ENCODE measurements around the gene OPRM1.
"Not testable (repeated sequence)": the region's sequence is repeated elsewhere in the genome, so short reads cannot be mapped to it uniquely, and the experiment has no call there.

The OPRM1 gene

DNA sequence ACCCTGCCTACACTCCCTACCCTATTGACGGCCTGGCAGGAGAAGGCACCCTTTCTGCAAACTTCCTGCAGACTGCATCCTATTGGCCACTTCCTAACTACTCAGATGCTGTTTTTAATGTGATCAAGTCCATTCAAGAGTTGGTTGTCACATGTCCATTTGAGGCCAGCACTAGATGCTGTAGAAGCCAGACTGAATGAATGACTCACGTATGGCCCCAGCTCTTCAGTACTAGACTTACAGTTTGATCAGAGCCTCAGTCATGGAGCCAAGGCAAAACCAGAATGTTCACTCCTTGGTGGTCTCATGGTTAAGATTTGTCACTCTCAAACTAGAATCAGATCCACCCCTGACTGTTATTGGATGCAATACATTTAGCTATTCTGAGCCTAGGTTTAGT is 101.7 kb downstream of the OPRM1 start:
- no peak for DNase-seq (ENCODE audit: low read depth in 2 of 3, low spot score in 1 of 3)

DNA sequence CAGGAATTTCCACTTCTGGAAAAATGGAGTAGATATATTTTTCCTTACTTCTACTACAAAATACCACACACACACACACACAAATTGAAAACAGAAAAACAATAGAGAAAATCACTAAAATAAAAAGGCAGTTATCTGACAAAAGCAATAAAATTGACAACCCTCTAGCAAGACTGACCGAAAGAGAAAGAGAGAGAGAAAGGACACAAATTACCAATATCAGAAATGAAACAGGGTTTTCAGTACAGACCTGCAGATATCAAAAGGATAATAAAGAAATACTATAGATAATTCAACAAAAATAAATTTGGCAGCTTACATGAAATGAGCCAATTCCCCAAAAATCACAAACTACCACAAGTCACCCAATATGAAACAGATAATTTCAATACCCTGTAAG is 104.7 kb downstream of the OPRM1 start:
- DNase-seq (ENCODE audit: low read depth in 2 of 3, low spot score in 1 of 3), result no peak

DNA sequence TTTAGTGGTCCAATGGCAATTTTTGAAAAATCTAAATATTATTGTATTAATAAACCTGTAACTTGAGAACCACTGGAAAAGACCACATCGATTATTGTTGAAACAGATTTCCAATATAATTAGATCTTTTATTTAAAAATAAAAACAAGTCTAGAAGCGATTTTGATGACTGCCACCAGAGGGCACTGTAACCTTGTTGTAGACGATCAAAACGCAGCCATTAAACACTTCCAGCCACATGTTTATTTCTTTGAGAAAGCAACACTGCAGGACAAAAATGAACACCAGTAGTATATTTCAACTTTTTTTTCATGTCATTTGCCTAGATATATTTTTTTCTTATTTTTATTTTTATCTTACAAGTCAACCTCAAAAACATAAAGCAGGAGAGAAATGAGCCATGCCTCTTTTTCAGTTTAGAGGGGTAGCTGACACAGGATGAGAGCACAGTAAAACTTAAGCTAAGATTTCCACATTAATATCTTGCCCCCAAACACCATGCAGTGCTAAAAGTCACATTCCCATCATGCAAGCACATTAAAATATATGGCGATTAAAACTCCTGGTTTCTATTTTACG is 115.4 kb downstream of the OPRM1 start:
- DNase-seq (ENCODE audit: low read depth in 2 of 3, low spot score in 1 of 3), result peak; percentile 28 to 72 (median 49)

DNA sequence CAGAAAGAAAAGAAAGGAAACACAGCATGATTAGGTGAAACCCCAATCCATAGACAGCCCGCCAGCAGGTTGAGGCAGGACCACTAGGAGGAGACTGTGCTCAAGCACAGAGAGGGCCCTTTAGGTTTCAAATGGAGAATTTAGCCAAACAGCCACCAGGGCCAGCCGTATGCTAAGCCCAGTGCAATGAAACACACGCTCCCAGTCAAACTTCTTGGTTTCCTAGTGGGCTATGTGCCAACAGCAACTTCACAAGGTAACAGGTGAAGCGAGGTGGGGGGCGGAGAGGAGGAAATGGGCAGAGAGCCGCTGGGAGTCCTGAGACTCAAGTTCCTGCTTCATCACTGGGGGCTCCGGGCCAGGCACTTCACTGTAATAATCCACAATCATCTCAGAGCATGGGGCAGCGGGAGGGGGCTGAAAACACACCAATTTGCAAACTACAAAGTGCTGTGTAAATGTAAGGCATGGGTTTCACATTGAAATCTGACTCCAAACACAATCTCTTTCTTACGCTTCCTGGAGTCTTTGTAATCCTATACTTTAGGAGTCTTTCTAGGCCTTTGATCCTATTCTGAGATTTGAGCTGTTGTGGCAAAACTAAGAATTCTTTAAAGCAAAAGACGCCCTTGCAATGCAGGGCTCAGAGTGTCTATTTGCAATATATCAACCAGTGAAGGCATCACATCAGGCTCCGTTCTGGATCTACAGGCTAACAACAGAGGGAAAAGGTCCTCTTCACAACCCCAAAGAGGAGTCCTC is 117.3 kb downstream of the OPRM1 start:
- DNase-seq (ENCODE audit: low read depth in 2 of 3, low spot score in 1 of 3), result peak; percentile 46 to 51 (median 51)

DNA sequence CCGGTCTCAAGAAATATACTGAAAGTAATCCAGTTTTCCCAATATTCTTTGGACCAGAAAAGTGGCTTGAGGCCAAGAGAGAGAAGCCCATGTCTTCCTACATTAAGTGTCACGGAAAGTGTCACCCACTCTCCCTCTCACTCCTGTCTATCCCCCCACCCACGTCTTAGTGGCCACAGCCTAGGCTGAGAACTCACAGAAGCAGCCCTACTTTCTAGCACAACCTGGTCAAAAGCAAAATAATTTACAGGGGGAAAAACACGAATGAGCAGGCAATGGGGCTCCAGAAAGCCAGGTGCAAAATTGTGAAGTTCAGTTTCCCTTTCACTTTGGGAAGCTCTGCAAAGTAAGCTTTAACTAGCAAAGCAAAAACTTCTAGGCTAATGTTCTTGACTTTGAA is 118.0 kb downstream of the OPRM1 start:
- DNase-seq (ENCODE audit: low read depth in 2 of 3, low spot score in 1 of 3), result no peak

DNA sequence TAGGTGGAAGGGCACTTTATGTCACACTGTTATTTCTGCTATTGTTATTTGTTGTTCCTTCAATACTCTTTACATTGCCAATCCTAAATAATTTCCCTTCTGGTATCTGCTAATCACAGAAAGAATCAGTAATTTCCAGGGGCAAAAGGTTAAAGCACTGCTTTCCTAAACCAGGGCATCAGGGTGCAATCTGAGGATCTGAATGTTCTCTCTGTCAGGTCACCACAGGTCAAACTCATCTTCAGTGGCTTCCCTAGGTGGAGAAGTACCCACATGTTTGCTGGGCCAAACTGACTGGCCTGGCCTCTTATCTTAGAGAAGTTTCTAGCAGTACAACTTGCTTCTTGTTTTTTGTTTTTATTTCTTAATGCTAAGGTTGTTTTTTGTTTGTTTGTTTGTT is 118.7 kb downstream of the OPRM1 start:
- no peak for DNase-seq (ENCODE audit: low read depth in 2 of 3, low spot score in 1 of 3)

DNA sequence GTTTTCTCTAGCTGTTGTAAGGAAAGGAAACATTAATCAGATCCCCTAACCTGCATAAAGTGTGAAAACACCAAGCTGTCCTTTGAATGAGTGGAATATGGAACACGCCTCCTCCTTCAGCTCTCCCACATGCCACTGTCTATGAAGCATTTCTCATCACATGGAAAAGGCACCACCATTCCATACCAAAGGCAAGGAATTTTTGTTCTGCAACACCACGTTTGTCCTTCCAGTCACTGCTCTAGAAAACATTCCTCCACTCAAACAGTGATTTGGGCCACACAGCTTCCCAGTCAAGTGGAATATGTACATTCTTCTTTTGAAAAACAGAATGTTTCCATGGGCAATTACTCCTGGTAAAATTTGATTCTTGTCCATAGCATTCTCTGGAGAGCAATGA is 120.1 kb downstream of the OPRM1 start:
- DNase-seq (ENCODE audit: low read depth in 2 of 3, low spot score in 1 of 3), result no peak

DNA sequence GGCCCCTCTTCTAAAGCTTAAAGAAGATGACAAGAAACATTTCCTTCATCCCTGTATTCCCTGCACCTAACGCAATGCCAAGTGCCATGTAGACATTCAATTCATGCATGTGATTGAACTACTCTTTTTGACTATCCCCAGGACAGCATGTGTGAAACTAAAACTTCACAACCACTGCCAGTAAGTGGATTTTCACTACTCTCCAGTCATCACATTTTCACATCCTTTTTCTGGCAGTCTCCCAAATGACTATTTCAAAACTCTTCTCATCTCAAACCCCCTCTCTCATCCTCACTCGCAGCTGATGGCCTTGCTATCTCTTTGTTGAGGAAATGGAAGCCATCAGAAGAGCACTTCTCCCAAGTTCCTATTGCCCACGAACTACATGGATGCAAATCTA is 122.6 kb downstream of the OPRM1 start:
- DNase-seq (ENCODE audit: low read depth in 2 of 3, low spot score in 1 of 3), result peak in 1 of 3 donors; percentile 14

DNA sequence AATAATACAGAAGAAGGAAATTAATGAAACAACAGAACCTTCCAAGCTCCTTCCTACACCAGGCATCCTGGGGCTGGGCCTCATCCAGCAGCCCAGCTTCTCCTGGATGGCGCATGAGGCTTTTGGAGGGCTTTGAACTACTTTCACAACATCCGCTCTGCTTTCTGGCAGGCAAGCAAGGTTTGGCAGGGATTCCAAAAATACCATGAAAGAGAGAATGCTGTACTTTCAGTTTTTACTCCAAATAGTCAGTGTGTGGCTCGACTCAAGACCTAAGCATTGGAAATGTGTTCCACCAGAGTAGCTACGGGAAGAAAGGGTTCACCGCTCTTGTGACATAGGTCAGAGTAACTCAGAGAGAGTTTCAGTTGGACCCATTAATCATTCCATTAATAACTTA is 125.4 kb downstream of the OPRM1 start:
- no peak for DNase-seq (ENCODE audit: low read depth in 2 of 3, low spot score in 1 of 3)

DNA sequence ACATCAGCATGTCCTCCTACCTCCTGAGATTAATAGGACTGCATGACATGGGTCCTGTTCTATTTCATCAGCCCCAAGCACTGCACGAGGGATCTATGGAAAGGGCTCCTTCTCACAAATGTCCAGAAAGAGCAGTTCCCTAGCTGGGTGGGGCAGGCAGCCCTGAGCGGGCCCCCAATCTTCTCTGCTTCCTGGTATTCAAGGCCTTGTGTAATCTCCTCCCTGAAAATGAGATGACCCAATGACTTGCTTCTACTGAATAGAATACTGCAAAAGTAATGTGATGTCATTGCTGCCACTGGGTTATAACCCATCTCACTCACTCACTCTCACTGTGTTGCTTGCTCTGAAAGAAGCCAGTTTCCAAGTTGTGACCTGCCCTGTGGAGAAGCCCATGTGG is 126.4 kb downstream of the OPRM1 start:
- DNase-seq (ENCODE audit: low read depth in 2 of 3, low spot score in 1 of 3), result no peak

DNA sequence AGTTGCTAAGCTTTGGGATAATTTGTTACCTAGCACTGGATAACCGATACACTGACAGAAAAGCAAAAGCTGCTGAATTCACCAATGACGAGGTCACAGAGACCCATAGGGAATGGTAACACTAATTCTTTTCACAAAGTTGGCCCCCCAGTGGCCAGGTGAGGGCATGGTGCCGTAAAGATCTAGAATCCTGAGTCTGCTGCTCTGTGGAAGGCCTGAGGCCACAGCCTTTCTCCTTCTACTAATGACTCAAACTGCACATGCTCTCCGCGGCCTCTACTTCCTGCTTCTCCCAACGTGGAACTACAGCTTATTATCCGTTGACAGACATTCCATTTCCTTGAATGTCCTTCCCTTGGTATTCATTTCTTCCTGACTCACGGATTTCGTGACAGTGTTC is 127.1 kb downstream of the OPRM1 start:
- no peak for DNase-seq (ENCODE audit: low read depth in 2 of 3, low spot score in 1 of 3)

DNA sequence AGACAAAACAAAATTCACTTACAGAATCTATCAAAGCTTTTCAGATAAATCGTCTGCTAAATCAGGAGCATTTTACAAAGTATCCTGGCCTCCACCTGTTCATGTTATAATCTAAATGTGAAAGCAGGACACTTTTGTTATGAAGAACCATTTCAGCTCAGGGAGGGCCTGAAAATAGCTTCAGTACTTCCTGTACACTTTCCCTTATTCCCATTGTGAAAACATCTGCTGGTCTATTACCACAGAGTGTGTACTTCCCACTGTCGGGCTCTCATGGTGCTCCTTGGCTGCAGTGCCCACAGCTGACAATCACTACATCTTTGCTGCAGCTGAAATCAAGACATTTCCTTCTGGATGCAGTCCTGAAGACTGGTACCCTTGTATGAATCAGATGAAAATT is 128.1 kb downstream of the OPRM1 start:
- DNase-seq (ENCODE audit: low read depth in 2 of 3, low spot score in 1 of 3), result no peak

DNA sequence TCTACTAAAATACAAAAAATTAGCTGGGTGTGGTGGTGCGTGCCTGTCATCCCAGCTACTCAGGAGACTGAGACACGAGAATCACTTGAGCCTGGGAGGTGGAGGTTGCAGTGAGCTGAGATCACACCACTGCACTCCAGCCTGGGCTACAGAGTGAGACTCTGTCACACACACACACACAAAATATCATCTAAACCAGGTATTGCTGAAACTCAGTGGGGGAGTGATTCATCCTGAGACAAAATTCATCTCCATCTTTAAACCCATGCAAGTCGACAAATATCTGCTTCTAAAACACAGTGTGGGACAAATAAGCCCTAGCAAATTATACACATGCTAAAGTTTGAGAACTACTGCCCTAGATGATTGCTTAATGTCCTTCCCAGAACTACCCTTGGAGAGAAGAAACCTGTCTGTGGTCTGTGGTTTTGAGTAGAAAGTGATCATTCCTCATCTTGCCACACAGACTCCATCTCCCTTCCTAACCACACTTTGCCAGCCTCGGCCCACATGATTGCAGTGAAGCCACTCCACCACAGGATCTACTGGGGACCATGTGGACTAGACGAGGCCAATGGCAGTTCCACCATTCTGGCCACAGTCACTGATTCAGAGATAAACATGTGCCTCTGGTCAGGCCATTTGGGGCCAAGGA is 130.3 kb downstream of the OPRM1 start:
- peak in 1 of 3 donors; percentile 23 for DNase-seq (ENCODE audit: low read depth in 2 of 3, low spot score in 1 of 3)

DNA sequence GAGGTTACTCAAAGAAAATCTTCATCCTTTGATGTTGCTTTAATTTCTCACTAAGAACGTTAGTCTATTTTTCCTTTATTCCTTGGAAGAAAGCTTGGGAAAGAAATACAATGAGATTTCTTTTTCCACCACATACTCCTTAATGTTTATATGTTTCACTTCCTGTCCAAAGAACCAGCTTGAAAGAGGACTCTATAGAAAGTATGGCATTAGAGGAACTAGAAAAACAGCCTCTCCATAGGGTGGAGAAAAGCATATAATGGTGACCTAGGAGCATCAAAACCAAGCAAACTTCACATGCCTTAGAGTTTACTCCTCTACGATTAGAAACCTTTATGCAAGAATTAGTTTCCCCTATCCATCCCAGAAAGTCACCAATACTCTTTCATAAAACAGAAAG is 131.1 kb downstream of the OPRM1 start:
- no peak for DNase-seq (ENCODE audit: low read depth in 2 of 3, low spot score in 1 of 3)

DNA sequence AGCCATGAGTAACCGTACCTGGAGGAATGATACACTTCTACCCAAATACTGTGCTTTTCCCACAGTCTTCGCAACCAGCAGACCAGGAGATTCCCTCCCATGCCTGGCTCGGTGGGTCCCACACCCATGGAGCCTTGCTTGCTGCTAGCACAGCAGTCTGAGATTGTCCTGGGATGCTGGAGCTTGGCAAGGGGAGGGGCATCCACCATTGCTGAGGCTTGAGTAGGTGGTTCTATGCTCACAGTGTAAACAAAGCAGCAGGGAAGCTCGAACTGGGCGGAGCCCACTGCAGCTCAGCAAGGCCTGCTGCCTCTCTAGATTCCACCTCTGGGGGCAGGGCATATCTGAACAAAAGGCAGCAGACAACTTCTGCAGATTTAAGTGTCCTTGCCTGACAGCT is 133.4 kb downstream of the OPRM1 start:
- not testable (repeated sequence) for DNase-seq (ENCODE audit: low read depth in 2 of 3, low spot score in 1 of 3)

DNA sequence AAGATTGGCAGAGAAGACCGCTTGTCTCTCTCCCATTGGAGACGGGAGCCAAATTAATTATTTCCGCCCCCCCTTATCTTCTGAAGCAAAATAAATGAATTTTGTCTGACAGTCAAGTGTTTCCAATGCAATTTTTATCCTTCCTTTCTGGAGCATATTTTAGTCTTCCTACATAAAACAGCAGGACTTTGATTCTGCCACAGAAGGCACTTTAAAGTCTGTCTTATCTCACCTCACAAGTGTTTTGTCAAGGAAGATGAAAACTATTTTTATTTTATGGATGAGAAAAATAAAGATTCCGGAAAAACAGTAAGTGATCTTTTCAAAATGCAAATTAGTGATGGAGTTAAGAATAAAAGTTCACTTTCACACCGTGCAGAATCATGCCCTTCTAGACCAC is 140.4 kb downstream of the OPRM1 start:
- no peak for DNase-seq (ENCODE audit: low read depth in 2 of 3, low spot score in 1 of 3)

DNA sequence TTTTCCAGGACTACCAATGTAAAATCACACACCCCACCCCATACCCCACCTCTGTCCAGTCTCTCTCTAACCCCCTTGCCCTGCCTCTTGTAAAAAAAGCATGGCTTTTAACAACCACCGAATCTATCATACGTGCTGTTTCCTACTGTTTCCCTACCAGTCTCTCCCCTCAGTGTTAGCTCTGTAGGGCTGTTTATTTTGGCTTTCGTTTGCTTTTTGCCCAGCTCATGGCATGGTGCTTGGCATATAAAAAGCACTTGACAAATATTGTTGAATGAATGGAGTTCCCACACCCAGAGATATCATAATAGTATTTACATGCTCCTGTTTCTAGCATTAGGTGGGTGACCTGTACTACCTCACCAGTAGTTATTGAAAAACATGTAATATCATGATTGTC is 148.2 kb downstream of the OPRM1 start:
- no peak for DNase-seq (ENCODE audit: low read depth in 2 of 3, low spot score in 1 of 3)

DNA sequence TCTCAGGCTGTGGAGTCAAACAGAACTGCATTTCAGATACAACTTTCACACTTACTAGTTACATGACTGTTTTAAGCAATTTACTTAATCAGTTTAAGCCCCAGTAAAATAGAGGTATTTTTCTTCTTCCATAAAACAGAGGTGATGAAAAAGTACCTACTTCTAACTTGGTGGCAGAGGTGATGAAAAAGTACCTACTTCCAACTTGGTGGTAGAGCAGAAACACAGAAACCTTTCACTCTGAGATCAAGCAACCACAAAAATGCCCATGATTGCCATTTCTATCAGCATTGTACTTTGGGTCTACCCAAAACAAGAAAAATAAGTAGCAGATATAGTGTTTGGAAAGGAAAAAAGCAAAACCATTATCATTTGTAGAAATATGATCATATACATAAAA is 148.7 kb downstream of the OPRM1 start:
- no peak for DNase-seq (ENCODE audit: low read depth in 2 of 3, low spot score in 1 of 3)

DNA sequence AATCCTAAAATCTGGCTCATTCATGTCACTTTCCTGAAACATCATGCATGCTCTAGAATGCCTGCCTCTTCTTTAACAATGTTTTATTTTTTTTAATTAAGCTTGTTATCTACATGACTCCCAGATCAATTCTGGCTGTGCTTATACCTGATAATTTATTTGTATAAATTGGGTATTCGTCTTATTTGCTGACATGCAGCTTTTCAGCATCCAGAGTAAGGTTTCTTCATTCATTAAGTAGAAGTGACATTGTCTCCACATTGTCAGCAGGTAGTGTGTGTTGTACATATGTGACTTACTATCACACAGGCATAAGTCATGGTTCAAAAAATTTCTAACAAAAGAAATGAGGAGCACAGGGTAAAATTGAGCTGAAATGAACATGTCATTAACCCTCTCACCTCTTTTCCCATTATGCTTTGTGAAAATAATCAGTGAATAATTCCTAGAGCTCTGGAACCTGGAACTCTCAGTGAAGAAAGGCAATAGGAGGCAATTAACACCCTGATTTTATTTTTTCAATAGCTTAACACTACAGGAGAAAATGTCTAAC is 157.4 kb downstream of the OPRM1 start:
- no peak for DNase-seq (ENCODE audit: low read depth in 2 of 3, low spot score in 1 of 3)

DNA sequence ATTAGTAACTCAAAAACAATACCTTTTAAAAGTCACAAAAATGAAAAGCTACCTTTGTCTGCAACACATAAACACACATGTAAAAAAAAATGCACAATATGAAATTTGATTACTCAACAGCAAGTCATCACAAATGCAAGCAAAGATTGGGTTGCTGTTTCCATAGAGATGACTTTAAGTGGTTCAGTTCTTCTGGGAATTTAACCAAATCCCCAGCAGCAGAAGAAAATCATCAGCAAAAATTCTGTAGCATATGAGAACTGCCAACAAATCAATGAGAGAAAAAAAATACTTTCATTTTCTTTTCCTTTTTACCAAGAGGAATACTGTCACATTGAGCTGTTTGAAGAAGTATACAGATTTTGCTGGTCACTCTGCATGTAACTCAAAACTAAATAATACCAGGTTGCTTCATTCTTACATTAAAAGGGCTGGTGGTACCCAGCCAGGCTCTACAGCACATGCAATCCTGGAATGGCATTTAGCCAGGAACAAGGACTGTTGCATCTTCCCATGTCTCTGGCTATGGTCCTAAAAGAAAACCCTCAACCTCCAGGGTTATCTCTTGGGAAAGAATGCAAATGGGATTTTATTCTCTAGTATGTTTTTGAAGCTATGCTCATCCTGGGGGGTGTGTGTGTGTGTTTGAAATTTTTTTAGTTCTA is 158.3 kb downstream of the OPRM1 start:
- no peak for DNase-seq (ENCODE audit: low read depth in 2 of 3, low spot score in 1 of 3)

DNA sequence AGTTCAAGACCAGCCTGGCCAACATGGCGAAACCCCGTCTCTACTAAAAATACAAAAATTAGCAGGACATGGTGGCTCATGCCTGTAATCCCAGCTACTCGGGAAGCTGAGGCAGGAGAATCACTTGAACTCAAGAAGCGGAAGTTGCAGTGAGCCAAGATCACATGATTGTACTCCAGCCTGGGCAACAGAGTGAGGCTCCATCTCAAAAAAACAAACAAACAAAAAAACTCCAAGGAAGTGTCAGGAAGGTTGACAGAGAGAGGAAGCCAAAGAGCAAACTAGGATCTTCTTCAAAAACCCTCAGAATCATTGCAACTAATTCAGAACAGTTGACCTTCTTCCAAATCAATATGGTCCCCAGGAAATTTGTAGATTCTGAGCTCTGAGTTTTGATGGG is 162.6 kb downstream of the OPRM1 start:
- not testable (repeated sequence) for DNase-seq (ENCODE audit: low read depth in 2 of 3, low spot score in 1 of 3)

DNA sequence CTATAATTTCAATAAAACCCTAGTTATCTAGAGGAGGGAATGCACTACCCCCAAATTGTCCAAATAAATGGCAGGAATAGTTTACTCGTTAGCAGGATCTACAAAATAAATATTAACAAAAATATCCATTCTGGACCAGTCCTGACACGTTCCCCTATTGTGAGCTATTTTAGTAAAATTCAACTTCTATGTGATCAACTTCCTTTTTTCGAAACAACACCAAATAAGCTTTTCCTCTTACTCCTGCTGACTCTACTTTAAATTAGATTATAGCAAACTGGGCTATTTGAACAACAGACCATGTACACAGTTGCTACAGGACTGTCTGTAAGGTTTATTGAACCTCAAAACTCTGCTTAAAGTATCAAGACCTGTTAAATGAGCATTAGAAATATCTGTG is 163.3 kb downstream of the OPRM1 start:
- DNase-seq (ENCODE audit: low read depth in 2 of 3, low spot score in 1 of 3), result no peak
